HG03378 (cell line): ENCODE data around the gene CD14.
"Not testable (repeated sequence)": the region's sequence is repeated elsewhere in the genome, so short reads cannot be mapped to it uniquely, and the experiment has no call there.

ENCODE experiments used
- ATAC-seq: cut with Tn5 transposase; IDR thresholded peaks from one replicate; pipeline ENCODE4 v1.9.1; 2021; ENCODE audit warnings: mild to moderate bottlenecking, moderate library complexity; ENCODE audit not compliant: unreplicated experiment

The CD14 gene

DNA sequence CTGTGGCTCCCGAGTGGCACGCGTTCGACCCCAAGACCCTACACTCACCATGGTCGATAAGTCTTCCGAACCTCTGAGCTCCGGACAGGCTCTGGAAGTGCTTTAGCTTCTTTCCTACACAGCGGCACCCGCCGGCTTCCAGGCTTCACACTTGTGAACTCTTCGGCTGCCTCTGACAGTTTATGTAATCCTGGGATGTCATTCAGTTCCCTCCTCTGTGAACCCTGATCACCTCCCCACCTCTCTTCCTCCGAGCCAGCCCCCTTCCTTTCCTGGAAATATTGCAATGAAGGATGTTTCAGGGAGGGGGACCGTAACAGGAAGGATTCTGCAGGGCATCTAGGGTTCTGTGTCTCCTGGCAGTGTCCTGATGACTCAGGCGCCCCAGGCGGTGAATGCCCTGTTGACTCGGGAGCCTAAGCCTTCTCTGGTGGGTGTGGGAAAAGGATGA, at the start of gene CD14:
TSS of gene CD14 (minus strand) at position 155 of the 451 bp plus-strand sequence. CDS start at position 51, 104 bp downstream.
- ATAC-seq = no peak

DNA sequence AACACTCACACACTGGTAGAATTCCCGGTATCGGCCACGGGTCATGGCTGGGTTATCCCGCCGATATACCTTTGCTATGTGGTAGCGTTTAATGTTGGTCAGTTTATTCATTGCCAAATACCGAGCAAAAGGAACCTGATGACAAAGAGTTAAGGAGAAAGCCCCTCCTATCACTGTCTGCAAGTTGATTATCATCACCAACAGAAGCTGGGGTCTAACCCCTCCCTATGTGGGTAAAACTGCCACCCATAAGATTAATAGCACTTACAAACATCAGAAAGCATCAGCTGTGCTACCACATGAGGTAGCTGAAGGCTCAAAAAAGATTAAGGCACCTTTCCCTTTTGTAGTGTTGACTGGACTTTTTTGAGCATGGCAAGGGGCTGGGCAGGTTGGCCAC, 46.0 kb upstream of the CD14 start:
- no peak for ATAC-seq

DNA sequence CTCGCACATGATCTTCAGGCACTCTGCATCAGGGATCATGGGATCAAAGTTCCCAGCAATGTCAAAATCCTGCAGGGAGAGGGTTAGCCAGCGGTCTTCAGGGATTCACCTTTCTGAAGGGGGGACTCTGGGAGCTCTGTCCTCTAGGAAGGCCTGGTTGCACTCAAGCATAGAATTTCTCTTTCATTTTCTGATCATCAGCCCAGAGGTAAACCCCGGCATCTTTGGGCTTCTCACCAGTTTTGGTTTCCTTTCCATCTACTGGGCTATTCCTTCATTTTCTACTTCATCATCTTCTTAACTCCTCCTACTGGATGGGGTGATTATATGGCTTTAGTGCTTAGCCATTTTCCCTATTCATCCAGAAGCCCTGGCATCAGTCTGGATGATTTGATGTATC, 45.0 kb upstream of the CD14 start:
- ATAC-seq = peak; percentile 52

DNA sequence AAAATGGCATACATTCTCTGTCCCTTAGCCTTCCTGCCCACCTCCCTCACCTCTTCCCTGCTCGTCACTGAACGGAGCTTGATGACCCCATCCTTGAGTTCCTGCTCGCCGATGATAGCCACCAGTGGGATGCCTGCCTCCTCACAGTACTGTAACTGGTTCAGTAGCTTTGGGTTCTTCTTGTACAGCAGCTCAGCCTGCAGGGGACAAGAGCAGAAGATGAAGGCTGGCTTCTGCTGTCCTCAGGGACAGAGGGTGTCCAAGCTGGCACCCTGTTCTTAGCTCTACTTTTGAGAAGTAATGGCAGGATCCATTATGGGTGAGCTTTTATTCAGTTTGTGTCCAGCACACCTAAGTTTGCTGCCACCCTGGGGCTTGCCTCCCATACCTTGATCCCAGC, 41.7 kb upstream of the CD14 start:
- no peak for ATAC-seq

DNA sequence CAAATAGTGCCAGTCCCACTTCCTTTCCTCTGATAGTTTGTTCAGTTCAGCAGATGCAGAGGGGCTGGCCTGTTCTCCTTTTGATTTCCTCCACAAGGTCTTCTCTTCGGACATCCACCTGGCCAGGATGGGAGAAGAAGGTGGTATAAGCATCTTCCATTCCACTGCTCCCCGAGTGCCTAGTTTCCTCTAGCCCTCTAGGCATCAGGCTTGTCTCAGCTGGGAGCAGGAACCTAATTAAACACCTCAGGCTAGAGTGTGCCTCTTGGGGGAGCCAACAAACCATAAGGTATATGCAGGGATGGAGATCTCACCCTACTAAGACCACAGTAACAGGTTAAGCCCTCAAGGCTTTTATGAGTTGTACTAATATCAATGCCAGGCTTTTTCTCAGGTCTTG, 41.2 kb upstream of the CD14 start:
- ATAC-seq = no peak

DNA sequence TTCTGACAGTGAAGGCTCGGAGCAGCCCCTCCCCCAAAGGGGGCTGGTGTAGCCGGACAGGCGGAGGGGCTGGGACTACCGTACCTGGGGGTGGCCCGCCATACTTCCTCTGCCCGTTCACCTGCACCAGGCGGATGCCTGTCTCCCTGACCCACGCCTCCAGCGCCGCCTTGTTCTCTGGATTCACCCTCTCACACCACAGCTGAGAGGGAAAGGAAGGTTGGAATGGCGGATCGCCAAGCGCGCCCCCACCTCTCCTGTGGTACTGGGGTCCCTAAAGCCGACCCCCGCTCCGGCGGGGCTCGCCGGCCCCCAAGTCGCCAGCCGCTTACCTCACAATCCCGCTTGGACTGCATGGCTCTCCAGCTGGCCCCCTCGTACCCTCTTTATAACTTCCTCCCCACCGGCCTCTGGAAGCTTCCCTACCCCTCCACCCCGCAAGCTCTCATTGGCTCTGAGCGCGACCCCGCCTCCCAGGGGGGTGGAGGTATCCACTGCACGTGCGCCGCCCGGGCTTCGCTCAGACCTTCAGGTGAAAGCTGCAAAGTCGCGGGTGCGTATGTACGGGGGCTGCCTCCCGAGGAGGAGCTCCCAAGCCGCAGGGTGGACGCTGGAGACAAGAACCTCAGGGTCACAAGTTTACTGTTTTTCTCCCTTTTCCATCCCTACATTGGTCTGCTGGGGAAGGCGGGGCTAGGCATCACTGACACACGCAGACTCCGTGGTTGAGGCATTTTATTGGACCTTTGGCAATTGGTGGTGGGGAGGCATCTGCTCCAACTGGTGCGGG, 40.4 kb upstream of the CD14 start, which contains the start of gene DND1:
TSS of gene DND1 (minus strand) at position 390 of the 790 bp plus-strand sequence. CDS start at position 356, 34 bp downstream.
- ATAC-seq = no peak

DNA sequence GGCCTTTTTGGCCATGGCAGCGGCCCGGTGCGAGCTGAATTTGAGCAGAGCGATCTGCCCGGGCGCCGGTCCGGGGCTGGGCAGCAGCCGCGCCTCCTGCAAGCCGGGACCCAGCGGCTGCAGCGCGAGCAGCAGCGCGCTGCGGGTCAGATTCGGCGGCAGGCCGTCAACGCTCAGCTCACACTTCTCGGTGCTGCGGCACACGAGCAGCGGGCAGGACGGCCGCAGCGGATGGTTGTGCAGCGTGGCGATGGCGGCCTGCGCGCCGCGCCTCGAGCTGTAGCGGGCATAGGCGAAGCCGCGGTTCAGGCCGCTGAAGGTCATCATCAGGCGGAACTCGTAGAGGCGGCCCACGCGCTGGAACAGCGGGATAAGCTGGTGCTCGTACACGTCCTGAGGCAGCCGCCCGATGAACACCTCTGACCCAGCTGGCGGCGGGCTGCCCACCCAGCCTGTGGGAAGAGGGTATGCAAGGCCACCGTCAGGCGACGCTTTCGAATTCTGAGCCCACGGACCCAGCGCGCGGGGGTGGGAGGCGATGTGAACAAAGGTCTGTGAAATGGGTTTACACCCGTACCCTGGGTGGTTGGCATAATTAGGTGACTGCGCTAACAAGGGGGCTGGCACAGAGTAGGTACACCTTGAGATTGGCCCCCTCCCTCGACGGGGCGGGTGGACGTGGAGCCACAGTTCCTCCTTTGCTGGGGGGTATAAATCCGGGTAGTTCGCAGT, 39.6 kb upstream of the CD14 start:
- ATAC-seq = no peak

DNA sequence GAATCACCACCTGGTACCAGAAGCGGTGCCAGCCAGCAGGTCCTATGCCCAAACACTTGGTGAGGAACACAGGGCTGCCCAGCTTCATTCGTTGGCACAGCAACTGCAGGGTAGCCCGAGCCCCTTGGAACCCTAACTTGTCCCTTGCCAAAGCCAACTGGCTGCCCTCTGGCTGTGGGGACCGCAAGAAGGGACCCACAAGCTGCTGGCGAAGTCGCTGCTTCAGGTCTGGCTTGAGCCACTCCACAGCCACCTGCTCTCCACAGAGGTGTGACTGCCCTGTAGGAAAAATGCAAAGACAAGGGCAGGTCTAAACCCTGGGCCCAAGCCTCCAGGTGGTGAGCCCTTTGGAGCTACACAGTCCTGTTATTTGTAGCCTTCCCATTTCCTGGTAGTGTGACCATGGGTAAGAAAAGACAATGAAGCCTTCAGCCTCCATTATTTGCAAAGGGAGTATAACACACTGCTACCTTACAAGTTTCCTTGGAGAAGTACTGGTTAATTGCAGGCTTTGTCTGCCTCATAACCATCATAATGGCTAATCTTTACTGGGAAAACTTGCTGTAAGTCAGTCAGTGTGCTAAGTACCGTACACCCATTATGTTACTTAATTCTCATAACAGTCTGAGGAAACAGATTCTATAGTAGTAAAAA, 38.6 kb upstream of the CD14 start:
- no peak for ATAC-seq

DNA sequence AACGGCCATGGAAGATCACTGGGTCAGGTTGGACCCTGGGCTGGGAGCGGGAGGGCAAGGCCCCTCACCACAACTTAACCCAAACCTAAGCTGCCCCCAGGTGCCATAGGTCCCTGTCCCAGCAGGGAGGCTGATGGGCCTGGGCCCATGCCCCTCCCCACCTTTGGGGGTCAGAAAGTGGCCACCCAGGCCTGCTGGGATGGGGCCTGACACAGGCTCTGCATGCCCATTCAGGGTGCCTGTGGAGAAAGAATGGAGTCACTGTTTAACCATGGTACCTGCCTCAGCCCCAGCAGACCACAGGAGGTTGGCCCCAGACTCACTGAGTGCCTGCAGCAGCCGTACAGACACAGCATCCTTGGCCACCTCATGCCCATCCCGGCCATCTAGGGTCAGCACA, 38.1 kb upstream of the CD14 start:
- not testable (repeated sequence) for ATAC-seq

DNA sequence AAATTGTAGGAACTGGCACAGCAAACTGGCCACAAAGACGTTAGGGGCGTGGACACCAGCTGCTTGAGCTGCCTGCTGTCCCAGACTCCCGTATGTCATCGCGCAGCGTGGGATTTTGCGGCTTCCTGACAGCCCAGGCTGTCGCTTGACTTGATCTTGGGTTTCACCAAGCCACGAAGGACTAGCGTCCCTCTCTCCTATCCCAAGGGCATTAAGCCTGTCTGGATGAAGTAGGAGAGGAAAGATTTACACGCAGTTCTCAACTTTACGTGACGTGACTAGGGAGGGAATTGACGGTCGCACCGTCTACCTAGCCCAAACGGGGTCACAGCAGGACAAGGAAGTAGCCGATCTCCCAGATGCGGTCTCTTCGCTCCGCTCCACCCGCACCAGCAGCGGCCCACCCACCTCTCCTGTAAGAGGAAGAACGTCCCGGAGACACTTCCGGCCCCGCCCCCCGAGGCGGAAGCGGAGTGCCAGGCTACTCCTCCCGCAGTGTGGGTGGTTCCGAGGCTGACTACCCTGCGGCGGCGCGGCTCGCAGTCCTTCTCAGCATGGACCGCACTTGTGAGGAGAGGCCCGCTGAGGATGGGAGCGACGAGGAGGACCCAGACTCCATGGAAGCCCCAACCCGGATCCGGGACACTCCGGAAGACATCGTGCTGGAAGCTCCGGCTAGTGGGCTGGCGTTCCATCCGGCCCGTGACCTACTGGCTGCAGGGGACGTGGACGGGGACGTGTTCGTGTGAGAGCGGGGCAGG, 31.6 kb upstream of the CD14 start, which contains the start of gene WDR55:
TSS of gene WDR55 (plus strand) at position 546 of the 761 bp plus-strand sequence. CDS start at position 555, 9 bp downstream.
- peak; percentile 94 for ATAC-seq

DNA sequence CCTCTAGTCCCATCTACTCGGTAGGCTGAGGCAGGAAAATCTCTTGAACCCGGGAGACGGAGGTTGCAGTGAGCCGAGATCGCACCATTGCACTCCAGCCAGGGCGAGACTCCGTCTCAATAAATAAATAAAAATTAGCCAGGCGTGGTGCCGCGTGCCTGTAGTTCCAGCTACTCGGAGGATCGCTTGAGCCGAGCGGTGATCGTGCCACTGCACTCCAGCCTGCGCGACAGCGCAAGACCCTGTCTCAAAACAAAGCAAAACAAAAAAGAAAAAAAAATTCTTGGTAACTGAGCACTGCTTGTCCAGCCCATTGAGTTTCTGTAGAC, 31.0 kb upstream of the CD14 start:
- ATAC-seq = no peak

DNA sequence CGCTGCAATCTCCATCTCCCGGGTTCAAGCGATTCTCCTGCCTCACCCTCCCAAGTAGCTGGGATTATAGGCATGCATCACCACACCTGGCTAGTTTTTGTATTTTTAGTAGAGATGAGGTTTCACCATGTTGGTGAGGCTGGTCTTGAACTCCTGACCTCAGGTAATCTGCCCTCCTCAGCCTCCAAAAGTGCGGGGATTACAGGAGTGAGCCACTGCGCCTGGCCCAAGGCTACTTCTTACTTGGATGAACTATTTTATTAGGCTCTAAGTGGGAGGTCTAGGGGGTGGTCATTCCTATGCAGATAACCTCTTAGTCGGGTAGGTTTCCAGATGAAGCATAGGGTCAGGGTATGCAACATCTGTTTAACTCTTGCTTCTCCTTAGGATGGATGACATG, 27.4 kb upstream of the CD14 start:
- ATAC-seq = not testable (repeated sequence)

DNA sequence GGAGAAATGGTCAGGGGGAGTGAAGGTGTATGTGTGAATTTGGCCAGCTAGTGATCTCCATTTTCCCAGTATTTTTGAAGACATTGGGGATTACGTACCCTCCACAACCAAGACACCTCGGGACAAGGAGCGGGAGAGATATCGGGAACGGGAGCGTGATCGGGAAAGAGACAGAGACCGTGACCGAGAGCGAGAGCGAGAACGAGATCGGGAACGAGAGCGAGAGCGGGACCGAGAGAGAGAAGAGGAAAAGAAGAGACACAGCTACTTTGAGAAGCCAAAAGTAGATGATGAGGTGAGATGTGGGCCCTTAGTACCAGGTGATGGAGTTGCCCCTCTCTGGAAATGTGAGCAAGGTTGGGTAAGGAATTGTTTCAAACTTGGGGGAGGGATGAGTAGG, 25.9 kb upstream of the CD14 start:
- ATAC-seq = no peak

DNA sequence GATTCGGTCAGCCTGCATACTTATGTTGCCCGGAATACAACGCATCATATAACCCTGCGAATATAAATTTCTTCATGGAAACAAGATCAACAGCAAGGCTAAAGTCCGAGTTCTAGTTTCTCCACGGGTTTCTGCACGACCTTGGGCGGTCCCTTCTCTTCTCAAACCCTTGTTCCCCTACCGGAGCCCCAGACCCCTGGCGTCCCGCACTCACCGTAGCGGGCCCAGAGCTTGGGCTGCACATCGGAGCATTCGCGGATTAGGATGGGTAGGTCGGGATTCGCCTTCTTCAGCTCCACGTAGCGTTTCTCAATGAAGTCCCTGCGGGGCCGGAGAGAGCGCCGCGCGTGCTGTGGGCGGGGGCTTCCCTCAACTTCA, 14.1 kb upstream of the CD14 start:
- no peak for ATAC-seq

DNA sequence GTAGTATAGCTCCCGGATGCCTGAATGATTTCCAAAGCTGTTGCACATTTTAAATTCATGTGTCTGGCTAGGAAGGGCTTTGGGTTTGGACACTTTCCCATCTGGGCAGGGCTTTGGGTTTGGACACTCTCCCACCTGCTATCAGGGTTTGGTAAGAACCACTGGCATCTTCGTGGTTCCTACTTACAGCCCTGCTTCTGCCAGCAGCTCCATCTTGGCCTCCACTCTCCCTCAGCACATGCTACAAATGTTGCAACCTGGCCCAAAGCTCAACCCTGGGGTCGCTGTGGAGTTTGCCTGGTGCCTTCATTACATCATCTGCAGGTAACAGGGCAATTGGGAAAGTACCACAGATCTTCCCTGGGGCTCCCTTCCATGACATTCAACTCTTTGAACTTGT, 9.7 kb upstream of the CD14 start:
- no peak for ATAC-seq

DNA sequence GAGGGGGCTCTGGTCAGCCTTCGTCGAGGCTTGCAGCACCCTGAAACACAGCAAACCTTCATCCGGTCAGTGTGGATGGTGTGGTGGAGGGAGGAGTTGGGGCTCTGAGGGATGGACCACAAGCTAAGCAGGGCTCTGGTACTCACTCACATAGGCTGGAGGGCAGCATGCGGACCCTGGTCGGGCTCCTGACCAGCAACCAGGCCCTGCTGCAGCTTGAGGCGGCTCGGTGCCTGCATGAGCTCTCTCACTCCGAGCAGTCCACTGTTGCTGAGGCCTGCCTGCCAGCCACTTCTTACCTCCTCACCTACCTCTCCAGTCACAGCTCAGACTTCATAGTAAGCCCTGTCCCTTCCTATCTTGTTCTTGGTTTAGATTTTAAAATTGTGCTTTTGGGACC, 8.7 kb upstream of the CD14 start:
- no peak for ATAC-seq

DNA sequence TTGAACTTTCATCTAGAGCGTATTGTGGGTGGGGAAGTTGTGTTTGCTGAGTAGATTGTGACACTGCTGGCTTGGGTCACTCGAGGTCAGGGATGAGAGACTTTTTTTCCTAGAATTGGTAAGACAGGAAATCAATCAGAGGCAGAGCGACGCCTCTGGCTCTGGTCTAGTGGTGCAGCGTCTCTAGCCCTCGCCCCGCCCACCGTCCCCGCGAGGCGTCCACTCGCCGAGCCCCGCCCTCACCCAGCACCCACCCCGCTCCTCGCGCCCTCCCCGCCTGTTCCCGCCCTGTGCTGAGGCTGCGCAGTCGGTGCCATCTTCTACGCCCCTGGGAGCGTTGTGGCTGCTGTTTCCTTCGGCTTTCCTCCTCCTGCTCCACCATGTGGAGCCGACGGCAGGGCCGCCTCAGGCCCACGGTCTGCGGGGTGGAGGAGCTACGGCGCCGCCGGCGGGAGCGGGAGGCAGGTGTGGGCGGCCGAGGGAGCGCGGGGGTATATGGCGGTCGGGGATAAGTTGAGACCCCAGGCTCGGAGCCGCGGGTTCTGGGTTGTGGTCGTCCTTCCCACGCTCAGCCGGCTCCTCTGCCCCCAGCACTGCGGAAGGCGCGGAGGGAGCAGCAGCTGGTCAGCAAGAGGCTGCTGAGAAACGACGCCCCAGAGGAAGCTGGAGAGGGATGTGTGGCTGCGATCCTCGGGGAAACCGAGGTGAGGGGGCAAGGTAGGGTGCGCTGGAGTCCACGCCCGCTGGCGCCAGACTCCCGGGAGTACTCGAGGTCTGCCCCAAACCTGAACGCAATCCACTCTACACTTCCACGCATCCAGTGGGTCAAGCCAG, 6.4 kb upstream of the CD14 start, which contains the start of gene TMCO6:
TSS of gene TMCO6 (plus strand) at position 304 of the 834 bp plus-strand sequence. CDS start at position 381, 77 bp downstream.
- ATAC-seq = peak; percentile 82

DNA sequence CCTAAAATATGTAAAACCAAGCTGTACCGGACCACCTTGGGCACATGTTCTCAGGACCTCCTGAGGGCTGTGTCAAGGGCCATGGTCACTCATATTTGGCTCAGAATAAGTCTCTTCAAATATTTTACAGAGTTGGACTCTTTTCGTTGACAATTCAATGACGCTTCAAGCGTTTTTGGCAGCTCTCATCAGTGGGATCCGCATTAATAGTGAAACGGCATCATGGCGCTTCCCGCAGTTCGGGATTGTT, 5.8 kb upstream of the CD14 start:
- ATAC-seq = not testable (repeated sequence)

DNA sequence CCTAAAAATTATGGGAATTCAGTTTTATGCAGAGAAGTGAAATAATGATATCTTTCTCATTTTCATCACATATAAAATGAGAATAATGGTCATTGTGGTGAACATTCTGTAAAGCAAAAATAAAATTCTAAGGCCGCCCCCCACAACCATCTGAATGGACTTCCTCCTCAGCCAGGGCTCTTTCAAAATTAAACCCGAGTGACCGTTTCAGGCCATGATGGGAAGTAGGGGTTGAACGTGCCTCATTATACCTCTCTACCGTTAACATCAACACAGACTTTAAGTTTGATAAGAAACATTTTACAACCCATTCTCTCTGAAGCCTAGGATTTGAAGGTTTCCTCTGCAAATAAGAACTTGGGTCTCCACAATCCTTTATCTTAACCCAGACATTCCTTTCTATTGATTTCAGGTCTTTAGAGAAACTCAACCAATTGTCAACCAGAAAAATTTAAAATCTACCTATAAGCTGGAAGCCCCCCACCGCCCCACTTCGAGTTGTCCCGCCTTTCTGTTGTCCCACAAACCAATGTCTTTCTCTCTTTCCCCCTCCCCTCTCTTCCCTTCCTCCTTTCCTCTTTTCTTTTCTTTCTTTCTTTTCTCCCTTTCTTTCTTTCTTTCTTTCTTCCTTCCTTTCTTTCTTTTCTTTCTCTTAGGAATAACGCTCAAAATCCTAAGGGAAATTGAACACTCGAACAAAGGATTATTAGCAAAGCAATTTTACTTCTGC, 4.6 kb upstream of the CD14 start:
- ATAC-seq = no peak
